HEK293T (cell line): ENCODE measurements around the gene BST1.

Source experiments
- CTCF ChIA-PET: fragments of 350-600 bp; formaldehyde crosslinking; extraction: SDS; loops from one replicate; lab custom pipeline; 2021; ENCODE audit warnings: antibody characterized with exemption, inconsistent platforms; lab: Yijun Ruan, JAX
- POLR2A ChIA-PET: fragments of 350-600 bp; formaldehyde crosslinking; extraction: SDS; loops from one replicate; lab custom pipeline; 2020; ENCODE audit warnings: antibody characterized with exemption, inconsistent platforms; lab: Yijun Ruan, JAX
- DNase-seq: peaks from one replicate; pipeline ENCODE4 v3.0.0; 2012; ENCODE audit warnings: mixed read lengths; ENCODE audit errors: extremely low spot score
- ARNT ChIP-seq: fragments of 450-650 bp; IDR thresholded peaks from 2 replicates; pipeline ENCODE4 v1.6.1; 2017; ENCODE audit warnings: mild to moderate bottlenecking
- BHLHE40 ChIP-seq: fragments of 450-650 bp; IDR thresholded peaks from 2 replicates; pipeline ENCODE4 v1.6.1; 2016; ENCODE audit warnings: mild to moderate bottlenecking, moderate library complexity, borderline replicate concordance
- CTBP1 ChIP-seq: fragments of 450-650 bp; IDR thresholded peaks from 2 replicates; pipeline ENCODE4 v1.6.1; 2016; ENCODE audit warnings: borderline replicate concordance
- ELF4 ChIP-seq: fragments of 450-650 bp; IDR thresholded peaks from 2 replicates; pipeline ENCODE4 v1.6.1; 2017; ENCODE audit warnings: antibody characterized with exemption
- FOXA1 ChIP-seq: fragments of 450-650 bp; IDR thresholded peaks from 2 replicates; pipeline ENCODE4 v1.6.1; 2016; ENCODE audit warnings: mild to moderate bottlenecking
- FOXK2 ChIP-seq: fragments of 450-650 bp; IDR thresholded peaks from 2 replicates; pipeline ENCODE4 v1.6.1; 2016; ENCODE audit warnings: mild to moderate bottlenecking
- FOXM1 ChIP-seq: fragments of 450-650 bp; IDR thresholded peaks from 2 replicates; pipeline ENCODE4 v1.6.1; 2017; ENCODE audit warnings: mild to moderate bottlenecking, borderline replicate concordance
- HDGF ChIP-seq: fragments of 450-650 bp; IDR thresholded peaks from 2 replicates; pipeline ENCODE4 v1.6.1; 2017; ENCODE audit warnings: antibody characterized with exemption, borderline replicate concordance
- L3MBTL2 ChIP-seq: fragments of 450-650 bp; conservative IDR thresholded peaks from 2 replicates; pipeline ENCODE4 v1.6.1; 2016; ENCODE audit warnings: mild to moderate bottlenecking
- LEF1 ChIP-seq: fragments of 450-650 bp; IDR thresholded peaks from 2 replicates; pipeline ENCODE4 v1.6.1; 2017; ENCODE audit warnings: mild to moderate bottlenecking, borderline replicate concordance
- NFRKB ChIP-seq: fragments of 450-650 bp; IDR thresholded peaks from 2 replicates; pipeline ENCODE4 v1.6.1; 2016; ENCODE audit warnings: mild to moderate bottlenecking, moderate library complexity
- SP1 ChIP-seq: fragments of 450-650 bp; IDR thresholded peaks from 2 replicates; pipeline ENCODE4 v1.6.1; 2017
- SUZ12 ChIP-seq: fragments of 450-650 bp; IDR thresholded peaks from 2 replicates; pipeline ENCODE4 v1.6.1; 2016; ENCODE audit warnings: mild to moderate bottlenecking
- TARDBP ChIP-seq: fragments of 450-650 bp; IDR thresholded peaks from 2 replicates; pipeline ENCODE4 v1.6.1; 2016
- ZNF384 ChIP-seq: fragments of 450-650 bp; IDR thresholded peaks from 2 replicates; pipeline ENCODE4 v1.6.1; 2016
- TF ChIP-seq, protein P1 (sequence below): fragments of 450-650 bp; IDR thresholded peaks from 2 replicates; pipeline ENCODE4 v1.6.1; 2016

Gene BST1

GRCh38 chr4:15776871-15777648, 74.2 kb downstream of the BST1 start:
- DNase-seq, result no peak
- POLR2A ChIA-PET, result no interaction called here
- CTCF ChIA-PET, result no interaction called here
- TF ChIP-seq ARNT (no peak), ELF4 (no peak), FOXK2 (no peak), FOXA1 (no peak), ZNF384 (no peak), HDGF (no peak), TARDBP (no peak), BHLHE40 (no peak), NFRKB (no peak), L3MBTL2 (no peak)

GRCh38 chr4:15777697-15778288, 74.9 kb downstream of the BST1 start:
- ChIA-PET POLR2A (no interaction called here), CTCF (no interaction called here)
- DNase-seq, result no peak
- TF ChIP-seq ZNF384 (no peak), FOXK2 (no peak), L3MBTL2 (no peak), SP1 (no peak), SUZ12 (no peak), LEF1 (no peak), BHLHE40 (no peak), FOXA1 (no peak), ELF4 (no peak), TARDBP (no peak), NFRKB (no peak), CTBP1 (no peak), HDGF (no peak), FOXM1 (no peak)
- TF ChIP-seq, protein P1, sequence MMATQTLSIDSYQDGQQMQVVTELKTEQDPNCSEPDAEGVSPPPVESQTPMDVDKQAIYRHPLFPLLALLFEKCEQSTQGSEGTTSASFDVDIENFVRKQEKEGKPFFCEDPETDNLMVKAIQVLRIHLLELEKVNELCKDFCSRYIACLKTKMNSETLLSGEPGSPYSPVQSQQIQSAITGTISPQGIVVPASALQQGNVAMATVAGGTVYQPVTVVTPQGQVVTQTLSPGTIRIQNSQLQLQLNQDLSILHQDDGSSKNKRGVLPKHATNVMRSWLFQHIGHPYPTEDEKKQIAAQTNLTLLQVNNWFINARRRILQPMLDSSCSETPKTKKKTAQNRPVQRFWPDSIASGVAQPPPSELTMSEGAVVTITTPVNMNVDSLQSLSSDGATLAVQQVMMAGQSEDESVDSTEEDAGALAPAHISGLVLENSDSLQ, result no peak

GRCh38 chr4:15778289-15779241, 75.7 kb downstream of the BST1 start, which contains the start of gene CD38:
Gene CD38 (plus strand): TSS chr4:15778328. CDS start chr4:15778415, 87 bp downstream.
- TF ChIP-seq, protein P1, result no peak
- TF ChIP-seq CTBP1 (no peak), SUZ12 (no peak), ARNT (no peak), LEF1 (no peak), FOXM1 (no peak), ZNF384 (no peak), ELF4 (no peak), HDGF (no peak), FOXA1 (no peak), SP1 (no peak), BHLHE40 (no peak)
- DNase-seq, result no peak
- CTCF ChIA-PET, result no interaction called here
- POLR2A ChIA-PET, result no interaction called here

GRCh38 chr4:15779306-15779705, 76.4 kb downstream of the BST1 start:
- DNase-seq, result no peak
- ChIA-PET POLR2A (no interaction called here), CTCF (no interaction called here)
- TF ChIP-seq FOXA1 (no peak), NFRKB (no peak), HDGF (no peak), LEF1 (no peak)
- TF ChIP-seq, protein P1, result no peak

DNA sequence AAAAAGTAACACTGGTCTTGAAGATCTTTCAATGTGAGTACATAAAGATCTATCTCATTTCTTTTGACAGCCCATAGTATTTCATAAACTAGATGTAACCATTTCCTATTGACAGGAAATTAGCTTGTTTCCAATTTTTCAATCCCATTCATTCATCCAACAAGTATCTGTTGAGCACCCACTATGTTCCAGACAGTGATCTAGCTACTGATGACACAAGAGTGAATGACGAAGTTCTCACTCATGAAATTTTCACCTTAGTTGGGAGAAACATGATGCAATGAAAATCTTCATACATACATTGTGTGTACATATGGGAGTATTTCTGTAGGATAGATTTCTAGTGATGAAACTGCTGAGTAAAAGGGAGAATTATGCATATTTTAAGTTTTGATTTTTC, 76.9 kb downstream of the BST1 start:
- DNase-seq, result no peak
- POLR2A ChIA-PET, result no interaction called here
- TF ChIP-seq NFRKB (no peak), LEF1 (no peak), BHLHE40 (no peak)
- CTCF ChIA-PET, result no interaction called here
